ENCODE results near the gene SNX17. TPM values are rescaled to one million over a fixed set of nuclear protein-coding genes. Genes with fewer than 3 reads are reported as not detected.

The SNX17 gene
- total and polyA plus RNA-seq, 2 of the 13 experiments (the other 11 are each of a cell fraction or from before 2014, with no cell fraction given): 75.0 to 109 TPM

DNA sequence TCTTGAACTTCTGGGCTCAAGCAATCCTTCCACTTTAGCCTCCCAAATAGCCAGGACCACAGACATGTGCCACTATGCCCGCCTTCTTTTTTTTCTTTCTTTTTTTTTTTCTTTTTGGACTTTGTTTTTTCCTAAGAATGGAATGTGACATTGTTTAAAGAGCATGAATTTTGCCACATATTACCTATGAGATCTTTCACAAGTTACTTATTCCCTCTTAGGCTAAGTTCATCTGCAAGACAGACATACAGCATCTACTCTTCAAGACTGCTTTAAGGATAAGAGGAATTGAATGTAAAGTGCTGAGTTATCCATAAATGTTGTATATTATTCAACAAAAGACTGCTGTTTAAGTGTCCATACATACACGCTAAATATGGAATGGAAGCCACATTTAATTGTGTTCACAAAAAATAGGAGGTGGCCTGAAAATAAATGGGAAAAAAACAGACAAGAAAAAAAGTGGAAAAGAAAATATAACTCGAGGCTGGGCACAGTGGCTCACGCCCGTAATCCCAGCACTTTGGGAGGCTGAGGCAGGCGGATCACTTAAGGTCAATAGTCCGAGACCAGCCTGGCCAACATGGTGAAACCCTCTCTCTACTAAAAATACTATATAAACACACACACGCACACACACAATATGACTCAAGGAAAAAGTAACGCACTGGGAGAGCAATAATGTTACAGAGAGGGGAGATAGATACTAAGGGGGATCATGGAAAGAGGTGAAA lies 42.2 kb downstream of the SNX17 start (continued):
- TF ChIP-seq, protein P1, sequence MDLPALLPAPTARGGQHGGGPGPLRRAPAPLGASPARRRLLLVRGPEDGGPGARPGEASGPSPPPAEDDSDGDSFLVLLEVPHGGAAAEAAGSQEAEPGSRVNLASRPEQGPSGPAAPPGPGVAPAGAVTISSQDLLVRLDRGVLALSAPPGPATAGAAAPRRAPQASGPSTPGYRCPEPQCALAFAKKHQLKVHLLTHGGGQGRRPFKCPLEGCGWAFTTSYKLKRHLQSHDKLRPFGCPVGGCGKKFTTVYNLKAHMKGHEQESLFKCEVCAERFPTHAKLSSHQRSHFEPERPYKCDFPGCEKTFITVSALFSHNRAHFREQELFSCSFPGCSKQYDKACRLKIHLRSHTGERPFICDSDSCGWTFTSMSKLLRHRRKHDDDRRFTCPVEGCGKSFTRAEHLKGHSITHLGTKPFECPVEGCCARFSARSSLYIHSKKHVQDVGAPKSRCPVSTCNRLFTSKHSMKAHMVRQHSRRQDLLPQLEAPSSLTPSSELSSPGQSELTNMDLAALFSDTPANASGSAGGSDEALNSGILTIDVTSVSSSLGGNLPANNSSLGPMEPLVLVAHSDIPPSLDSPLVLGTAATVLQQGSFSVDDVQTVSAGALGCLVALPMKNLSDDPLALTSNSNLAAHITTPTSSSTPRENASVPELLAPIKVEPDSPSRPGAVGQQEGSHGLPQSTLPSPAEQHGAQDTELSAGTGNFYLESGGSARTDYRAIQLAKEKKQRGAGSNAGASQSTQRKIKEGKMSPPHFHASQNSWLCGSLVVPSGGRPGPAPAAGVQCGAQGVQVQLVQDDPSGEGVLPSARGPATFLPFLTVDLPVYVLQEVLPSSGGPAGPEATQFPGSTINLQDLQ (CRISPR knock-in tag; IDR thresholded peaks at IDR 0.05): no peak
- TF ChIP-seq, protein P2, sequence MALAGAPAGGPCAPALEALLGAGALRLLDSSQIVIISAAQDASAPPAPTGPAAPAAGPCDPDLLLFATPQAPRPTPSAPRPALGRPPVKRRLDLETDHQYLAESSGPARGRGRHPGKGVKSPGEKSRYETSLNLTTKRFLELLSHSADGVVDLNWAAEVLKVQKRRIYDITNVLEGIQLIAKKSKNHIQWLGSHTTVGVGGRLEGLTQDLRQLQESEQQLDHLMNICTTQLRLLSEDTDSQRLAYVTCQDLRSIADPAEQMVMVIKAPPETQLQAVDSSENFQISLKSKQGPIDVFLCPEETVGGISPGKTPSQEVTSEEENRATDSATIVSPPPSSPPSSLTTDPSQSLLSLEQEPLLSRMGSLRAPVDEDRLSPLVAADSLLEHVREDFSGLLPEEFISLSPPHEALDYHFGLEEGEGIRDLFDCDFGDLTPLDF (CRISPR knock-in tag; IDR thresholded peaks at IDR 0.05): no peak
- TF ChIP-seq JUNB (CRISPR knock-in tag; IDR thresholded peaks at IDR 0.05; ENCODE audit: borderline replicate concordance) (no peak), XRCC5 (optimal IDR thresholded peaks at IDR 0.05; ENCODE audit: low read length) (no peak), KDM6A (CRISPR knock-in tag; IDR thresholded peaks at IDR 0.05; ENCODE audit: low read depth) (peak; percentile 39; the same call in 1 of the 2 replicates), ZKSCAN5 (CRISPR knock-in tag; IDR thresholded peaks at IDR 0.05) (no peak), TAF15 (IDR thresholded peaks at IDR 0.05; ENCODE audit: low read depth, low read length, poor library complexity, severe bottlenecking) (no peak), TBP (CRISPR knock-in tag; IDR thresholded peaks at IDR 0.05) (no peak), SMC3 (IDR thresholded peaks at IDR 0.05; ENCODE audit: low read length) (no peak), MYC (CRISPR knock-in tag; IDR thresholded peaks at IDR 0.05; ENCODE audit: borderline replicate concordance) (no peak), FLYWCH1 (CRISPR knock-in tag; IDR thresholded peaks at IDR 0.05) (no peak), ZNF20 (CRISPR knock-in tag; IDR thresholded peaks at IDR 0.05) (no peak), ZNF121 (CRISPR knock-in tag; IDR thresholded peaks at IDR 0.05) (0 out of 2 replicates have a peak, but pooled peaks have one; percentile 39), GFI1 (CRISPR knock-in tag; IDR thresholded peaks at IDR 0.05; ENCODE audit: borderline replicate concordance) (no peak), THAP11 (CRISPR knock-in tag; IDR thresholded peaks at IDR 0.05) (no peak; the same call in 1 of the 2 replicates)
- TF ChIP-seq, protein P3, sequence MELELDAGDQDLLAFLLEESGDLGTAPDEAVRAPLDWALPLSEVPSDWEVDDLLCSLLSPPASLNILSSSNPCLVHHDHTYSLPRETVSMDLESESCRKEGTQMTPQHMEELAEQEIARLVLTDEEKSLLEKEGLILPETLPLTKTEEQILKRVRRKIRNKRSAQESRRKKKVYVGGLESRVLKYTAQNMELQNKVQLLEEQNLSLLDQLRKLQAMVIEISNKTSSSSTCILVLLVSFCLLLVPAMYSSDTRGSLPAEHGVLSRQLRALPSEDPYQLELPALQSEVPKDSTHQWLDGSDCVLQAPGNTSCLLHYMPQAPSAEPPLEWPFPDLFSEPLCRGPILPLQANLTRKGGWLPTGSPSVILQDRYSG (CRISPR knock-in tag; IDR thresholded peaks at IDR 0.05): no peak
- TF ChIP-seq, protein P4, sequence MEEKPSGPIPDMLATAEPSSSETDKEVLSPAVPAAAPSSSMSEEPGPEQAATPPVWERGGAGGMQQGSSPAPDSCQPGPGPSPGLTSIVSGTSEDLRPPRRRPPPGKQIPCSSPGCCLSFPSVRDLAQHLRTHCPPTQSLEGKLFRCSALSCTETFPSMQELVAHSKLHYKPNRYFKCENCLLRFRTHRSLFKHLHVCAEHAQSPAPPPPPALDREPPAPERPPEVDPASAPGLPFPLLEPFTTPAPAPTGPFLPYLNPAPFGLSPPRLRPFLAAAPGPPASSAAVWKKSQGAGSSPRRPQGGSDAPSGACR (CRISPR knock-in tag; IDR thresholded peaks at IDR 0.05): no peak
- TF ChIP-seq, protein P5, sequence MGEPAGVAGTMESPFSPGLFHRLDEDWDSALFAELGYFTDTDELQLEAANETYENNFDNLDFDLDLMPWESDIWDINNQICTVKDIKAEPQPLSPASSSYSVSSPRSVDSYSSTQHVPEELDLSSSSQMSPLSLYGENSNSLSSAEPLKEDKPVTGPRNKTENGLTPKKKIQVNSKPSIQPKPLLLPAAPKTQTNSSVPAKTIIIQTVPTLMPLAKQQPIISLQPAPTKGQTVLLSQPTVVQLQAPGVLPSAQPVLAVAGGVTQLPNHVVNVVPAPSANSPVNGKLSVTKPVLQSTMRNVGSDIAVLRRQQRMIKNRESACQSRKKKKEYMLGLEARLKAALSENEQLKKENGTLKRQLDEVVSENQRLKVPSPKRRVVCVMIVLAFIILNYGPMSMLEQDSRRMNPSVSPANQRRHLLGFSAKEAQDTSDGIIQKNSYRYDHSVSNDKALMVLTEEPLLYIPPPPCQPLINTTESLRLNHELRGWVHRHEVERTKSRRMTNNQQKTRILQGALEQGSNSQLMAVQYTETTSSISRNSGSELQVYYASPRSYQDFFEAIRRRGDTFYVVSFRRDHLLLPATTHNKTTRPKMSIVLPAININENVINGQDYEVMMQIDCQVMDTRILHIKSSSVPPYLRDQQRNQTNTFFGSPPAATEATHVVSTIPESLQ (CRISPR knock-in tag; conservative IDR thresholded peaks at IDR 0.05): no peak

Data from HepG2 (cell line).